ENCODE measurements around the gene TSPAN4.

Gene TSPAN4

DNA sequence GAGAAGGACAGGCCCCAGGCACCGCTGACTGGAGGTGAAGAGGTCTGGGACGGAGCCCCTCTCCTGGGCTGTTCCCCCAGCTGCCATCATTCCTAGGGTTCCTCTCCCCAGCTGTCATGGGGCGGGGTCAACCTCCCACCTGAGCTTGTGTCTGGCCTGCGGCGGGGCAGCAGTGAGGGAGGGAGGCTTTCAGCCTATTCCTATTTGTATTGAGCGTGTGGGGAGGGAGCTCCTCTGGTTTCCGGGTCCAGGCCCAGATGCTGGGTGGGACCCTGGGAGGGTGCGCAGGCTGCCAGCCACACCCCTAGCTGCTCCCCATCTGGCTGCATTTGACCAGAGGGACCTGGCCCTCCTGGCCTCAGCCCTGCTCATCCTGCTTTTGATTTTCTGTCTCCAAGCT, 13.7 kb downstream of the TSPAN4 start:
- TF ChIP-seq CTCF (IDR thresholded peaks at IDR 0.05; ENCODE audit: low read depth, low read length), result no peak
- no peak overlapping the region for H3K4me3 ChIP-seq (ENCODE audit: low read depth, low read length)

DNA sequence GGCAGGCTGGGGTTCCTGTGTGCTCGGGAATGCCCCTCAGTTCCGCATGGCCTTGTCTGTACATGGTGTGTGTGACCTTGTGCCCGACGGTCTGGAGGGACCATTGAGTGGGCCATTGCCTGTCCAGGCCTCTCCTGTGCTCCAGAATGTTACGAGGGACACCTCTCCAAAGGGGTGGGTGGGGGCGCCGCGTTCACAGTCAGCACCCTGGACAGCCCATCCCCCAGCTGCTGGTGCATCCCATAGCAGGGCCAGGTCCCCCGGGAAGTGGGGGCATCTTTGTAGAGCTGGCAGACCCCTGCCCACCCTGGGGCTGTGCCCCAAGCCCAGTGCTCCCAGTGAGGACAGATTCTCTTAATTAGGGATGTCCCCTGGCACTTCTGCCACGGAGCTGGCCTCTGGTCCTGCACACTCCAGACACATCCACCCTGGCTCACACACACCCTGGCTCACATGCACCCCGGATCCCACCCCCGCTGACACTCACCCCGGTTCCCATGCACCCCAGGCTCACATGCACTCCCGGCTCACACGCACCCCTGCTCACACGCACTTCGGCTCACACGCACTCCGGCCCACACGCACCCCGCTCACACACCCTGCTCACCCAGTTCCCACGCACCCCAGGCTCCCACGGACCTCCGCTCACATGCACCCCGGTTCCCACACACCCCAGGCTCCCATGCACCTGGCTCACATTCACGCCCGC, 15.6 kb downstream of the TSPAN4 start:
- TF ChIP-seq CTCF (IDR thresholded peaks at IDR 0.05; ENCODE audit: low read depth, low read length), result no peak

GRCh38 chr11:858762-859339, 16.2 kb downstream of the TSPAN4 start:
- H3K4me3 ChIP-seq (ENCODE audit: low read depth, low read length), result no peak overlapping the region
- no peak for TF ChIP-seq CTCF (IDR thresholded peaks at IDR 0.05; ENCODE audit: low read depth, low read length)

More for the DNA sequence above, 15.6 kb downstream of the TSPAN4 start:
- H3K4me3 ChIP-seq (ENCODE audit: low read depth, low read length), result no peak overlapping the region

GRCh38 chr11:859394-860131, 16.9 kb downstream of the TSPAN4 start:
- no peak for TF ChIP-seq CTCF (IDR thresholded peaks at IDR 0.05; ENCODE audit: low read depth, low read length)
- 0 out of 2 replicates have a peak overlapping the region, but pooled peaks have one; percentile 12 for H3K4me3 ChIP-seq (ENCODE audit: low read depth, low read length)

DNA sequence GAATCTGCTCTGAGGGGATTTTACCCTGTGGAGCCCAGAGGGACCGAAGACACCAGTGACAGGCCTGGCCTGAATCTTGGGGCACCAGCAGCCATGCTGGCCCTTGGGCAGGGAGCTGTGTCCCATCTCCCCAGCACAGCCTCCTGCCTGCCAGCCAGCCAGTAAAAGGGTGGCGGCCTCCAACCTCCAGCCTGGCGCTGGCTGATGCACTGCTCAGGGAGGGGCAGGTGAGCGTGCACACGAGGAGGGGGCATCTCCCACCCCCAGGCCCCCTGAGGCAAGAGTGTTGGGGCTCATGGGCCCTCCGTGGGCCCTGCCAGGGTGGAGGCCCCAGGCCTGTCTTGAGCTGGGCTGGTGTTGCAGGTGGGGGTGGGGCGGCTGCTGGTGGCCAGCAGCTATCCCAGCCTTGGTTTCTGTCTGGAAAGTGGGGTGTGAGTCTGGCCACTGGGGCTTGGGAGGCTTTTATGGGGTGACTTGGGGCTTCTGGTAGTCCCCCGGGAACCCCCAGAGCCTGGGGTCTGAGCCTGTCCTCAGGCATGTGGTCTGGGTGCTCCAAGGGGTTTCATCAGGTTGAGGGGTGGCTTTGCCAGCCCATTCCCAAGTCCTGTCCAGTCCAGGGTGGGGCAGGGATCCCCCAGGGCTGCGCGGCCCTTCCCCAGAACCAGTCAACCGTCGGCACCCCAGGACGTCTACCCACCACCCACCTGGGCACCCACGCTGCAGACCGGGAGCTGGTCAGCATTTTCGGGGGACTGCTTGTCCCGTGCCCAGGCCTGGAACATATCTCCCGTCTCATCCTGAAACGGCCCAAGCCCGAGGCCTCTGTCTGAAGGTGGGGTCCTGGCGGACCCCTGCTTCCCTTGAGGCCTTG, 17.8 kb downstream of the TSPAN4 start:
- H3K4me3 ChIP-seq (ENCODE audit: low read depth, low read length), result no peak overlapping the region
- no peak for TF ChIP-seq CTCF (IDR thresholded peaks at IDR 0.05; ENCODE audit: low read depth, low read length)

DNA sequence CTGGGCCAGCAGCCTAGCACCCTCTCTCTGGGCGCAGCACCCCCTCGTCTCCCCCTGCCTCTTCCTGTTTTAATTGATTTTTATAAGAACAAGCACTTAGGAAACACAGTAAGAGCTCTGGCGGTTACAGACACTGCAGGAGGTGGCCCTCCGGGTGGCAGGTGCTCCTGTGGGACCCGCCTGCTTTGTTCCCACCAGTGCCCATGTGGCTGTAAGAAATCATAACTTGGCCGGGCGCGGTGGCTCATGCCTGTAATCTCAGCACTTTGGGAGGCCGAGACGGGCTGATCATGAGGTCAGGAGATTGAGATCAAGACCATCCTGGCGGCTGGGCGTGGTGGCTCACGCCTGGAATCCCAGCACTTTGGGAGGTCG, 18.4 kb downstream of the TSPAN4 start:
- H3K4me3 ChIP-seq (ENCODE audit: low read depth, low read length), result no peak overlapping the region
- TF ChIP-seq CTCF (IDR thresholded peaks at IDR 0.05; ENCODE audit: low read depth, low read length), result no peak

Data from WI38 (cell line).